T-cell (primary cell): Measurements from ENCODE around the gene LRRN4. TPM values are rescaled to one million over a fixed set of nuclear protein-coding genes. Genes with fewer than 3 reads are reported as not detected.

Experiments
- ATAC-seq, 4 experiments: fragments of 200-7000 bp in 3 of 4; fragments of 150-1000 bp in 1 of 4; cut with Tn5 transposase; replicated peaks in 1 of 4; 1 replicate in 3 of 4; 2 replicates in 1 of 4; pipeline ENCODE4 v1.10.0; 2021; ENCODE audit warnings: moderate library complexity in 3 of 4, mild to moderate bottlenecking in 2 of 4, moderate number of reproducible peaks in 1 of 4
- CTCF ChIA-PET, 2 donors: fragments of 300-600 bp; sonication (Branson Sonifier 250); formaldehyde crosslinking; loops; one replicate each; lab custom pipeline; 2022; ENCODE audit warnings: antibody characterized with exemption in 2 of 2; lab: Charles Lee
- POLR2A ChIA-PET, 2 donors: fragments of 300-600 bp; sonication (Branson Sonifier 250); formaldehyde crosslinking; loops; one replicate each; lab custom pipeline; 2022; ENCODE audit warnings: antibody characterized with exemption in 2 of 2; lab: Charles Lee
- DNase-seq, 35 experiments: peaks; one replicate each; pipeline versions ENCODE4 v3.0.0 to v3.0.0-alpha.2; 2013 to 2023
- H3K27ac ChIP-seq: one replicate; pipeline ENCODE4 v1.5.1; 2013; ENCODE audit warnings: low read length
- H3K27me3 ChIP-seq, 2 experiments: replicated peaks in 1 of 2; 1 replicate in 1 of 2; 2 replicates in 1 of 2; pipeline versions ENCODE4 v1.6.1 to v1.7.0; 2013; ENCODE audit warnings: low read length in 1 of 2, mixed read lengths in 1 of 2; ENCODE audit not compliant: control insufficient read depth in 2 of 2, insufficient read depth in 2 of 2; ENCODE audit errors: extremely low read depth in 1 of 2
- H3K36me3 ChIP-seq, 2 donors: 1 replicate in 1 of 2; 2 replicates in 1 of 2; pipeline versions ENCODE4 v1.6.1 to v1.7.0; 2013; ENCODE audit warnings: low read length in 1 of 2; ENCODE audit not compliant: control insufficient read depth in 2 of 2, insufficient read depth in 1 of 2; ENCODE audit errors: extremely low read depth in 1 of 2
- H3K4me1 ChIP-seq, 2 experiments: 1 replicate in 1 of 2; 2 replicates in 1 of 2; pipeline versions ENCODE4 v1.6.1 to v1.7.0; 2013; ENCODE audit warnings: low read length in 2 of 2, mixed read lengths in 1 of 2; ENCODE audit not compliant: insufficient read depth in 2 of 2, control insufficient read depth in 1 of 2; ENCODE audit errors: extremely low read depth in 1 of 2
- H3K4me3 ChIP-seq, 2 donors: 1 replicate in 1 of 2; 2 replicates in 1 of 2; pipeline versions ENCODE4 v1.5.1 to v1.7.0; 2013; ENCODE audit warnings: mild to moderate bottlenecking in 2 of 2, low read length in 1 of 2, moderate library complexity in 1 of 2; ENCODE audit not compliant: control insufficient read depth in 1 of 2; ENCODE audit errors: extremely low read depth in 1 of 2
- H3K9me3 ChIP-seq: 2 replicates; pipeline ENCODE4 v1.7.0; 2013
- H3K27ac Mint-ChIP-seq, 2 donors: one replicate each; pipeline ENCODE4 v1.8.0; 2020 to 2021; ENCODE audit warnings: mild to moderate bottlenecking in 2 of 2, mixed read lengths in 2 of 2
- H3K27me3 Mint-ChIP-seq, 2 donors: one replicate each; pipeline ENCODE4 v1.8.0; 2021 to 2022; ENCODE audit warnings: mixed read lengths in 2 of 2
- H3K36me3 Mint-ChIP-seq: one replicate; pipeline ENCODE4 v1.8.0; 2021; ENCODE audit warnings: mixed read lengths
- H3K4me1 Mint-ChIP-seq, 3 donors: one replicate each; pipeline ENCODE4 v1.8.0; 2020 to 2022; ENCODE audit warnings: mixed read lengths in 3 of 3, mild to moderate bottlenecking in 1 of 3
- H3K4me3 Mint-ChIP-seq, 3 donors: one replicate each; pipeline ENCODE4 v1.8.0; 2020 to 2022; ENCODE audit warnings: mild to moderate bottlenecking in 3 of 3, mixed read lengths in 3 of 3, moderate library complexity in 3 of 3
- H3K9me3 Mint-ChIP-seq, 3 donors: one replicate each; pipeline ENCODE4 v1.8.0; 2020 to 2022; ENCODE audit warnings: mixed read lengths in 3 of 3
- WGBS: methylation state at CpG from one replicate; pipeline ENCODE4 v1.1.5; 2013; ENCODE audit warnings: missing lambda C conversion rate; ENCODE audit not compliant: insufficient coverage; 5-methylcytosine and 5-hydroxymethylcytosine counted together
- total RNA-seq, 35 experiments: library from RNA in 6 of 35; stranded (reverse) in 6 of 35; fragments of 120-200 nt in 1 of 35; gene quantifications; one replicate each; pipeline versions ENCODE4 v1.2.1 to v1.2.4 and lab custom pipeline; 2013 to 2026

Gene LRRN4
- total RNA-seq, 5 donors from 2014 or later (not counting 1 experiment from before 2014, with no cell fraction given) = 0.09 TPM; not detected in 3

GRCh38 chr20:6040540-6040939 is 13.3 kb downstream of the LRRN4 start:
- H3K4me1 Mint-ChIP-seq = no peaks in the 10 kb centered on the region
- Histone ChIP-seq H3K4me3 (no peak overlapping the region), H3K36me3 (peaks cover 14 to 50% of the 10 kb centered on the region in 2 donors), H3K9me3 (no peaks in the 10 kb centered on the region), H3K4me1 (no peaks in the 10 kb centered on the region), H3K27ac (no peak overlapping the region), H3K27me3 (no peaks in the 10 kb centered on the region)
- no peak overlapping the region for H3K4me3 Mint-ChIP-seq
- DNase-seq = no peak
- CTCF ChIA-PET = no interaction called here
- no peaks in the 10 kb centered on the region for H3K9me3 Mint-ChIP-seq
- H3K36me3 Mint-ChIP-seq = peaks cover 53% of the 10 kb centered on the region
- no peaks in the 10 kb centered on the region for H3K27me3 Mint-ChIP-seq
- WGBS = 100% methylated on average over 4 of the region's 8 CpGs
- H3K27ac Mint-ChIP-seq = no peak overlapping the region
- ATAC-seq = no peak
- POLR2A ChIA-PET = no interaction called here

DNA sequence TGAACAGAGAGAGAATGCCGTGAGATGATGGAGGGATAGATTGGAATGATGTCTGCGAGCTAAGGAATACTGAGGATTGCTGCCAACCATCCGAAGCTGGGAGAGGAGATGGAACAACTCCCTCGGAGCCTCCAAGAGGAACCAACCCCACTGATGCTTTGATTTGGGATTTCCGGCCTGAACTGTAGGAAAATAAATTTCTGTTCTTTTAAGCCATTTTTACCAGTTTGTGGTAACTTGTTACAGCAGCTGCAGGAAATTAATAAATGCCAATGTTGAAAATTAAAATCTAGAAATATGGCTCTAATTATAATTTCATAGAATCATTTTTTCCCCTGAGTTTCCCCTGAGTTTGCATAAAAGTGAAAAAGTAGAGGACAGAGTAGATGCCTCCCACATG is 14.1 kb downstream of the LRRN4 start:
- Histone ChIP-seq H3K9me3 (no peaks in the 10 kb centered on the region), H3K27ac (no peak overlapping the region), H3K27me3 (no peaks in the 10 kb centered on the region), H3K36me3 (peaks cover 14 to 56% of the 10 kb centered on the region in 2 donors), H3K4me1 (no peaks in the 10 kb centered on the region), H3K4me3 (no peak overlapping the region)
- Mint-ChIP-seq H3K9me3 (no peaks in the 10 kb centered on the region), H3K4me3 (no peak overlapping the region), H3K27me3 (no peaks in the 10 kb centered on the region), H3K4me1 (peaks cover 0 to 2% (median under 1%) of the 10 kb centered on the region in 3 donors), H3K27ac (no peak overlapping the region), H3K36me3 (peaks cover 57% of the 10 kb centered on the region)
- DNase-seq (no peak), ATAC-seq (no peak)
- 92% methylated on average over 2 of the region's 5 CpGs for WGBS
- CTCF ChIA-PET = interaction anchor here (0.6 to 0.7 kb wide), 2 partner anchors 197 to 457 kb away, joined by 3 read pairs; no protein-coding TSS in a partner anchor
- POLR2A ChIA-PET = interaction anchor here in 1 of 2 donors (0.7 kb wide), 1 partner anchor 14 kb away, joined by 4 read pairs; no protein-coding TSS in a partner anchor

- no peak for DNase-seq
- H3K4me3 ChIP-seq = no peak overlapping the region
- Mint-ChIP-seq H3K4me1 (peaks cover 3 to 7% (median 4%) of the 10 kb centered on the region in 3 donors), H3K27me3 (no peaks in the 10 kb centered on the region), H3K27ac (no peak overlapping the region), H3K4me3 (no peak overlapping the region), H3K36me3 (peaks cover 66% of the 10 kb centered on the region), H3K9me3 (no peaks in the 10 kb centered on the region)
- no peaks in the 10 kb centered on the region for H3K27me3 ChIP-seq
- CTCF ChIA-PET = no interaction called here
- H3K9me3 ChIP-seq = no peaks in the 10 kb centered on the region
- 96% methylated on average over 3 of the region's 3 CpGs for WGBS
- POLR2A ChIA-PET = no interaction called here
- no peaks in the 10 kb centered on the region for H3K4me1 ChIP-seq
- H3K36me3 ChIP-seq = peaks cover 18 to 66% of the 10 kb centered on the region in 2 donors
- H3K27ac ChIP-seq = no peak overlapping the region
- no peak for ATAC-seq
Measured at GRCh38 chr20:6038256-6038655, 15.6 kb downstream of the LRRN4 start.

DNA sequence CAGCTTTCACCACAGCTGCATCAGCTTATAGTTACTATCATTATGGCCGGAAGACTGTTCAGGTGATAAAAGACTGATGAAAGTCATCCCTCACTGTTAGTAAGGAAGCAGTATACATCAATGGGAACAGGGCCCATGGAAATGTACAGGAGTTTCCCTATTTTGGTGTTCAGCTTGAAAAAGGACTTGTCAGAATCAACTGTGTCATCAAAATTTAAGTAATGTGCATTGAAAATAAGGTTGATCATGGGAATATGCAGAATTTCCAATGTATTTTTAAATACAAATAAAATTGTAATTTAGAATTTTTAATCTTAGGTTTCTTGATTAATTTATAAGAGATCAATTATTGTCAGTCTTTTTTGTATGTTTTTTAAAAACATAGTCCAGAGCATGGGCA is 16.8 kb downstream of the LRRN4 start:
- no CpG with 5 or more reads among the region's 1 CpG for WGBS
- Mint-ChIP-seq H3K36me3 (peaks cover 64% of the 10 kb centered on the region), H3K4me3 (no peak overlapping the region), H3K27ac (no peak overlapping the region), H3K27me3 (no peaks in the 10 kb centered on the region), H3K4me1 (peaks cover 3 to 7% (median 4%) of the 10 kb centered on the region in 3 donors), H3K9me3 (no peaks in the 10 kb centered on the region)
- CTCF ChIA-PET = no interaction called here
- POLR2A ChIA-PET = no interaction called here
- no peak for ATAC-seq
- Histone ChIP-seq H3K27ac (no peak overlapping the region), H3K27me3 (no peaks in the 10 kb centered on the region), H3K4me3 (no peak overlapping the region), H3K4me1 (no peaks in the 10 kb centered on the region), H3K36me3 (peaks cover 16 to 69% of the 10 kb centered on the region in 2 donors), H3K9me3 (no peaks in the 10 kb centered on the region)
- no peak for DNase-seq

- Histone ChIP-seq H3K36me3 (peaks cover 12 to 68% of the 10 kb centered on the region in 2 donors), H3K27ac (no peak overlapping the region), H3K9me3 (no peaks in the 10 kb centered on the region), H3K27me3 (no peaks in the 10 kb centered on the region), H3K4me3 (no peak overlapping the region), H3K4me1 (peaks cover 0 to under 1% of the 10 kb centered on the region in 2 experiments)
- H3K4me3 Mint-ChIP-seq = no peak overlapping the region
- H3K27ac Mint-ChIP-seq = no peak overlapping the region
- H3K36me3 Mint-ChIP-seq = peaks cover 59% of the 10 kb centered on the region
- WGBS = 96% methylated on average over 3 of the region's 4 CpGs
- ChIA-PET CTCF (no interaction called here), POLR2A (no interaction called here)
- ATAC-seq (no peak), DNase-seq (no peak)
- H3K27me3 Mint-ChIP-seq = no peaks in the 10 kb centered on the region
- no peaks in the 10 kb centered on the region for H3K9me3 Mint-ChIP-seq
- H3K4me1 Mint-ChIP-seq = peaks cover 6 to 10% (median 7%) of the 10 kb centered on the region in 3 donors
Measured at GRCh38 chr20:6036213-6036612, 17.6 kb downstream of the LRRN4 start.

GRCh38 chr20:6034134-6034969 is 19.5 kb downstream of the LRRN4 start:
- DNase-seq (no peak), ATAC-seq (no peak)
- ChIA-PET POLR2A (interaction anchor here in 1 of 2 donors (0.5 to 0.6 kb wide), 2 partner anchors 184 to 451 kb away, joined by 3 to 7 read pairs; no protein-coding TSS in a partner anchor), CTCF (no interaction called here)
- Mint-ChIP-seq H3K9me3 (no peaks in the 10 kb centered on the region), H3K27ac (peak overlapping the region in 1 of 2 donors; percentile 46), H3K36me3 (peaks cover 46% of the 10 kb centered on the region), H3K4me1 (peaks cover 21% of the 10 kb centered on the region in 3 donors), H3K27me3 (no peaks in the 10 kb centered on the region), H3K4me3 (no peak overlapping the region)
- no peaks in the 10 kb centered on the region for H3K9me3 ChIP-seq
- peaks cover 3 to 10% of the 10 kb centered on the region in 2 experiments for H3K4me1 ChIP-seq
- H3K4me3 ChIP-seq = no peak overlapping the region
- H3K27ac ChIP-seq = no peak overlapping the region
- no peaks in the 10 kb centered on the region for H3K27me3 ChIP-seq
- whole genome bisulfite sequencing = 68% methylated on average over 2 of the region's 2 CpGs
- peaks cover 6 to 53% of the 10 kb centered on the region in 2 donors for H3K36me3 ChIP-seq
